Bronchial epithelial cell (primary cell): ENCODE data around the gene PPIF. TPM values are rescaled to one million over a fixed set of nuclear protein-coding genes. Genes with fewer than 3 reads are reported as not detected.

Source experiments
- DNase-seq: peaks from one replicate; pipeline ENCODE4 v3.0.0-alpha.2; 2010; ENCODE audit warnings: low read depth
- FAIRE-seq: peaks from 2 replicates; lab custom pipeline; 2011; peaks lifted over from hg19 to GRCh38; lab: Jason Lieb, UNC
- H3K27me3 ChIP-seq: 2 replicates; pipeline ENCODE4 v1.5.1; 2011; ENCODE audit warnings: low read length; ENCODE audit not compliant: control insufficient read depth, insufficient read depth
- H3K36me3 ChIP-seq: 2 replicates; pipeline ENCODE4 v1.5.1; 2011; ENCODE audit warnings: low read length; ENCODE audit not compliant: control insufficient read depth, insufficient read depth
- H3K4me3 ChIP-seq: 2 replicates; pipeline ENCODE4 v1.5.1; 2011; ENCODE audit warnings: mild to moderate bottlenecking, low read depth, low read length, control low read depth
- total RNA-seq: library from RNA; depleted of rRNA; stranded (reverse); fragments of >200 nt; gene quantifications from 2 replicates; pipeline ENCODE4 v1.2.1, GENCODE V29; 2014
- TF ChIP-seq, protein P1 (sequence below): IDR thresholded peaks from 2 replicates; pipeline ENCODE4 v1.5.1; 2011; ENCODE audit warnings: mild to moderate bottlenecking, moderate library complexity, low read length, control low read depth, inconsistent platforms; ENCODE audit not compliant: insufficient read depth, severe bottlenecking

Gene PPIF
- 19.5 and 27.1 TPM in 2 replicates for total RNA-seq

DNA sequence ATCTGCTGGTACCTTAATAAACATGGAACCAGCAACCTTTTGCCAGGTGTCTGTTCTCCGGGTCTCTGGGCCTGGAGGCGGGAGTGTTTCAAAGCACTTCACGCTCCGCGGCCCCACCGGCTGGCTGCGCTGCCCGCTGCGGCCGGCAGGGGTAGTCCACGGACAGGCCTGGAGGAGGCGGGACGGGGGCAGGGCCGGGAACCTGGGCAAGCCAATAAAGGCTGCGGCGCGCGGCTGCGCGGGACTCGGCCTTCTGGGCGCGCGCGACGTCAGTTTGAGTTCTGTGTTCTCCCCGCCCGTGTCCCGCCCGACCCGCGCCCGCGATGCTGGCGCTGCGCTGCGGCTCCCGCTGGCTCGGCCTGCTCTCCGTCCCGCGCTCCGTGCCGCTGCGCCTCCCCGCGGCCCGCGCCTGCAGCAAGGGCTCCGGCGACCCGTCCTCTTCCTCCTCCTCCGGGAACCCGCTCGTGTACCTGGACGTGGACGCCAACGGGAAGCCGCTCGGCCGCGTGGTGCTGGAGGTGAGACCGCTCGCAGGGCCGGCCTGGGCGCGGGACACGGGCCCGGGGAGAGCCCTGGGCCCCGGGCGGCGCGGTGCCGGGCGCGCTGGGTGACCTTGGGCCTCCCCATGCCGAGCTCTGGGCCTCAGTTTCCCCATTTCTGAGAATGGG, at the start of gene PPIF:
PPIF (plus strand) TSS at position 244 of the 668 bp plus-strand sequence; CDS start at position 324, 80 bp downstream.
- peaks cover 22% of the 10 kb centered on the region for H3K36me3 ChIP-seq
- FAIRE-seq (no peak), DNase-seq (peak; percentile 72)
- peak within 1 kb of the TSS; percentile 84 for H3K4me3 ChIP-seq
- TF ChIP-seq, protein P1, sequence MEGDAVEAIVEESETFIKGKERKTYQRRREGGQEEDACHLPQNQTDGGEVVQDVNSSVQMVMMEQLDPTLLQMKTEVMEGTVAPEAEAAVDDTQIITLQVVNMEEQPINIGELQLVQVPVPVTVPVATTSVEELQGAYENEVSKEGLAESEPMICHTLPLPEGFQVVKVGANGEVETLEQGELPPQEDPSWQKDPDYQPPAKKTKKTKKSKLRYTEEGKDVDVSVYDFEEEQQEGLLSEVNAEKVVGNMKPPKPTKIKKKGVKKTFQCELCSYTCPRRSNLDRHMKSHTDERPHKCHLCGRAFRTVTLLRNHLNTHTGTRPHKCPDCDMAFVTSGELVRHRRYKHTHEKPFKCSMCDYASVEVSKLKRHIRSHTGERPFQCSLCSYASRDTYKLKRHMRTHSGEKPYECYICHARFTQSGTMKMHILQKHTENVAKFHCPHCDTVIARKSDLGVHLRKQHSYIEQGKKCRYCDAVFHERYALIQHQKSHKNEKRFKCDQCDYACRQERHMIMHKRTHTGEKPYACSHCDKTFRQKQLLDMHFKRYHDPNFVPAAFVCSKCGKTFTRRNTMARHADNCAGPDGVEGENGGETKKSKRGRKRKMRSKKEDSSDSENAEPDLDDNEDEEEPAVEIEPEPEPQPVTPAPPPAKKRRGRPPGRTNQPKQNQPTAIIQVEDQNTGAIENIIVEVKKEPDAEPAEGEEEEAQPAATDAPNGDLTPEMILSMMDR = peak; percentile 86
- no peaks in the 10 kb centered on the region for H3K27me3 ChIP-seq

GRCh38 chr10:79298403-79299244, 48.6 kb upstream of the PPIF start:
- FAIRE-seq (peak; percentile 82), DNase-seq (peak; percentile 94)
- TF ChIP-seq, protein P1 = no peak
- Histone ChIP-seq H3K36me3 (peaks cover 54% of the 10 kb centered on the region), H3K4me3 (no peak overlapping the region), H3K27me3 (no peaks in the 10 kb centered on the region)

GRCh38 chr10:79299397-79300241, 47.6 kb upstream of the PPIF start:
- no peak for FAIRE-seq
- DNase-seq = no peak
- Histone ChIP-seq H3K4me3 (no peak overlapping the region), H3K27me3 (no peaks in the 10 kb centered on the region), H3K36me3 (peaks cover 62% of the 10 kb centered on the region)
- TF ChIP-seq, protein P1 = no peak

- H3K4me3 ChIP-seq = no peak overlapping the region
- TF ChIP-seq, protein P1 = no peak
- H3K36me3 ChIP-seq = peaks cover 65% of the 10 kb centered on the region
- peak; percentile 7 for FAIRE-seq
- no peak for DNase-seq
- no peaks in the 10 kb centered on the region for H3K27me3 ChIP-seq
Measured at GRCh38 chr10:79300711-79301110, 46.6 kb upstream of the PPIF start.

- FAIRE-seq (no peak), DNase-seq (no peak)
- no peaks in the 10 kb centered on the region for H3K27me3 ChIP-seq
- TF ChIP-seq, protein P1 = no peak
- H3K36me3 ChIP-seq = peaks cover 71% of the 10 kb centered on the region
- H3K4me3 ChIP-seq = no peak overlapping the region
Measured at GRCh38 chr10:79301754-79302530, 45.3 kb upstream of the PPIF start.
